ENCODE results near the gene TPGS1.

TPGS1 gene

DNA sequence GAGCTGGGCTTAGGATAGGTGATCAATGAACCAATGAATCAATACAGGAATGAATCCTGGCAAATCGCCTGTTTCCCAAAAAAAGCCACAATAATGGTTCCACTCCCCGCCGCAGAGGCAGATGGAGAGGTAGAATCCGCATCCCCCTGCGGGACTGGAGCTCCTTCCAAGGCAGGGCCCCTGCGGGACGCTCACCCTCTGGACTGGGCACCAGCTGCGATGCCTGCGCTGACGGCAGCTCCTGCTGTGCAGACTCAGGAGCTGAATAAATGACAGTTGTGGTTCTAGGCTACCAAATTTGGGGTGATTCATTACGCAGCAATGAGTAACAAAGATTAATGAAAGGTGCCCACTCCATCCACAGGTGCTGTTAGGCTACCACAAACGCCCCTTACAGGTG is 15.4 kb downstream of the TPGS1 start:
- no peak for DNase-seq

DNA sequence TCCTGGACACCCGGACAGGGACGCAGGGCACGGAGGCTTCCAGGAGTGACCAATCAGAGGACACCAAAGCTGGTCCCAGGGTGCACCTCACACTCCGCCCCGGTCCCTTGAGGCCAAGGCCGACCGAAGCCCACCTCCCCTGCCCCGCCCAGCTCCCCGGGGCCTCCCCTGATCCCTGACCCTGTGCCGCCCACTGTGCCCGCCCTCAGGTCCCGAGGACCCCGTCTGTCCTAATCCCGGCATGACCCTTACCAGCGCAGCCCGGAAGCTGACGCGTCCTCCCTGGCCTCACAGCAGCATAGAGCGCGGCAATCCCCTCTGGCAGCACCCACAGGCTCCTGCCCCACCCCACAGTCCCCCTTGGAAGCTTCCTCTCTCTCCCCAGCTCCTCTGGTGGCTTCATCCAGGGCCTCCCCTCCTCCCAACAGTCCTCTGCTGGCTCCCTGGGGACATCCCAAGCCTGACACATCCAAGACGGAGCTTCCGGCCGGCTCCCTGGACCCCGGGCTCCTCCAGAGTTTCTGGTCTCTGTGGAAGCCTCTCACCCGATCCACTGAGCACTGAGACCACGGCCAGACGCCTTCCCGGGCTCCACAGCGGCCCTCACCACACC is 16.9 kb downstream of the TPGS1 start:
- DNase-seq = no peak

DNA sequence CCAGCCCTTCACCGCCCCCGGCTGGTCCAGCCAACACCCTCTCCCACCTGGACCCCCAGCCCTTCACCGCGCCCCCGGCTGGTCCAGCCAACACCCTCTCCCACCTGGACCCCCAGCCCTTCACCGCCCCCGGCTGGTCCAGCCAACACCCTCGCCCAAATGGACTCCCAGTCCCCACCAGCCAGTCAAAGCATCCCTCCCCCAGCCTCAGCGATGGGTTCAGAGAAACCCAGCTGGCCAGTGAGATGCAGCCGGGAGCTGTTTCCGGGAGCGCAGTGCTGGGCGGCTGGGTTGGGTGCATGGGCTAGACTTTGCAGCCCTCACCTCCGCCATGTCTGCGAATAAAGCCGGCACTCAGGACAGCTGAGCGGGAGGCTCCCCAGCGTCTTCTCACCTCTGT is 17.7 kb downstream of the TPGS1 start:
- no peak for DNase-seq

- no peak for DNase-seq
These were observed 18.6 kb downstream of the TPGS1 start for GRCh38 chr19:525857-526419.

- DNase-seq = no peak
These were observed 23.1 kb downstream of the TPGS1 start for GRCh38 chr19:530134-531008.

DNA sequence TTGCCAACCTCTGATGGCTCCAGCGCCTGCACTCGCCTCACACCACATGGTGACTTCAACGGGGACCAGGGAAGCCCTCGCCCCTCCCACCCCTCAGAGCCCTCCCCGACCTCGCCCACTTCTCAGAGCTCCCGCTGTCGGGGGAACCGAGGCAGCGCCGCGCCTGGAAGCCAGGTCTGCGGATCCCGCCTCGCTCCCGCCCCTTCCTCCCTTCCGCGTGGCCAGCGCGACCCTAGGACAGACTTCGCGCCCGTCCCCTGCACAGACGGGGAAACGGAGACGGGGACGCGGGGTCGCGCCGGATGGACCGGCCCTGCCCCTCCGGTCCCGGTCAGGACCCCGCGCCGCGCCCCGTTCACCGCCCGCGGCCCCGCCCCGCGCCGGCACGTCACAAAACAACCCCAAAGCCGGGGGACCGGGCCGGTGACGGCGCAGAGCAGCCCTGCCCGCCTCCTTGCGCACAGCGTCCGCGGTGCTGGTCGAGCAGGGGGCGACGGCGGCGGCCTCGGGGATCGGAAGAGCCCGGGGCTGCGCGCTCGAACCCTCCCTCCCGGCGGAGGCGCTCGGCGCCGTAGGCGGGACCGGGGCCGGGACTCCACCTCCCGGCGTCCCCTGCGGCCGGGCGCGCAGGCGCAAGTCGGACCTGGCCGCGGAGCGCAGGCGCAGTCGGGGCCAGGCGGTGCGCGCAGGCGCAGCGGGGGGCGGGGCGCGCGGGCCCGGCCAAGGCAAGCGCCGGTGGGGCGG is 23.9 kb downstream of the TPGS1 start:
- peak; percentile 88 for DNase-seq

DNA sequence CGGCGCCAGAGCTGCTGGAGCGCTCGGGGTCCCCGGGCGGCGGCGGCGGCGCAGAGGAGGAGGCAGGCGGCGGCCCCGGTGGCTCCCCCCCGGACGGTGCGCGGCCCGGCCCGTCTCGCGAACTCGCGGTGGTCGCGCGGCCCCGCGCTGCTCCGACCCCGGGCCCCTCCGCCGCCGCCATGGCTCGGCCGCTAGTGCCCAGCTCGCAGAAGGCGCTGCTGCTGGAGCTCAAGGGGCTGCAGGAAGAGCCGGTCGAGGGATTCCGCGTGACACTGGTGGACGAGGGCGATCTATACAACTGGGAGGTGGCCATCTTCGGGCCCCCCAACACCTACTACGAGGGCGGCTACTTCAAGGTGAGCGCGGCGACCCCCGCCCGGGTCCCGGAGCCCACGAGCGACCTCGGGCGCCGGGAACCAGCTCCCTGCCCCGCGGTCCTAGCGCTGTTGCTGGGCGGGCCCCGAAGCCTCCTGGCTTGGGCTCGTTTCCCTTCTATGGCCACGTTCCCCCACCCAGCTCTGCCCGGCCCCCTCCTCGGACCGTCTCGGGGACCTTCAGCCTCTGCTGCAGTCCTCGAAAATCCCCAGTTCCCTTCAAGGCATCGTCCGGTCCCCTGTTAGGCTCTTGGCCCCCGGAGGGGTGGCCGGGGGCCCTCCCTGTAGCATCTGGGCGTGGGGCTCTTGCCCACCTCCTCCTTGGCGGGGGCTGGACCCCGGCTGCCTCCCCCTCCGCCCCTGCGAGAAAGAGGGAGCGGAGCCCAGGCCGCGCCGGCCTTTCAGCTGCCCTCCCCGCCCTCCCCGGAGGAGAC is 24.7 kb downstream of the TPGS1 start, which contains the start of gene CDC34:
CDC34 (plus strand) TSS at position 8 of the 808 bp plus-strand sequence; CDS start at position 180, 172 bp downstream.
- no peak for DNase-seq

GRCh38 chr19:532561-533363 is 25.5 kb downstream of the TPGS1 start:
- peak; percentile 35 for DNase-seq

DNA sequence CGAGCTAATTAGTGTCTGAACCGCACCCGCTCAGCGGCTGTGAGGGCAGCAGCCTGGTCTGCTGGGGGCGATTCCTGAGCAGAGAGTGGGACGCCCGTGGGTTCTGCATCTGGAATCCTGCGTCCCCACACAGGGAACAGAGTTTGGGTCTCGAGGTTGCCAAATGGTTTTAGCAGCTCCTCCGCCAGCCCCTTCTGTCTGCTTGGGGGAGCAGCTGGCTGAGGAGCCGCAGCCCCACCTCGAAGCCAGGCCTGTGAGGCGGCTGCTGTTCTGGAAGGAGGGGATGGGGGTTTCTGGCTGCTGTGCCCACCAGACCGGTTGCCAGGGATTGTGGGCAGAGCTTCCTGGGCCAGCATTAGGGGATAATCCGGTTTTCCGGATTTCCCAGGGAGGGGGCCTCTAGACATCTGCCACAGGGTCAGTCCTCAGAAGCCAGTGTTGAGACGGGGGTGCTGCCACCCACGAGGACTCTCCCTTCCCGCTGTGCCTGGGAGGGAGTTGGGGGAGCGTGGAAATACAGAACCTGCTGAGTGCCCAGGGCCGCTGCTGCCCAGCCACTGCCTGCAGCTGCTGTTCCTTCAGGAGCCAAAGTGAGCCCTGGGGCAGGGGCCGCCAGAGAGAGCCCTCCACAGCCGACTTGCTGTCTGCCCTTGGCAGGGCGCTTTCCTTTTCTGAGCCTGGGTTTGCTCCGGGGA is 26.2 kb downstream of the TPGS1 start:
- DNase-seq = no peak

- DNase-seq = no peak
These were observed 26.8 kb downstream of the TPGS1 start for GRCh38 chr19:534088-534487.

DNA sequence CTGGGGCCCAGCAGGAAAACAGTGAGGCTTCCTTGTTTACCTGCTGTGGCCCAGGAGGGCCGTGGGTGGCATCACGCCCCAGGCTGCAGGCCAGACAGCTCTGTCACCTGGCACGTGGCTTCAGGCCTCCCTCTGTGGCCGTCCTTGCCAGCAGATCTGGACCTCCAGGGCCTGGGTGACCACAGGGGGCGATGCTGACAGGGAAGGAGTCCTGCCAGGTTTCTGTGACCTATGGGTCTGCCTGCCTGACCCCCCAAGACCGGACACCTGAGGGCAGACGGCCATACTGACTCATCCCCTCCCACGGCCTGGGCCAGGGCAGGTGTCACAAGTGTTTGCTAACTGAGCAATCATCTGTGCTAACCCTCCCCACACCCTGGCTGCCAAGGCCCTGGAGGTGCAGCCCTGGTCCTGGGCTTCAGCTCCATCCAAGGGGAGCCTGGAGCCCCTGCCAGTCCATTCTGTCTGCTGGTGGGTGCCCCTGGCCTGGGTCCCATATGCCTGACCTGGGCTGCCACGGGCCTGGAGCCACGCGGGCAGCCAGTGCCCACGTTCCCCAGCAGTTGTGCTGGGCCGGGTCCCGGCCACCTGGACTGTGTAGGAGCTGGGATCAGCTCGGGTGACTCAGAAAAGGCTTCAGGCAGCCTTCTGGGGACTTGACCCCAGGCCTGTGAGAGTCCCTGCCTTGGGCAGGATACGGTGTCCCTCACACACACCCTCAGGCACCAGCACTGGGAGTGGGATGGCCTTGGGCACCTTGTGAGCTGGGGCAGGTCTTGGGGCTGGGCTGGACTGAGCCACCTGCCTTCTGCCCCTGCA is 27.9 kb downstream of the TPGS1 start:
- no peak for DNase-seq

- no peak for DNase-seq
These were observed 29.0 kb downstream of the TPGS1 start for GRCh38 chr19:536031-536880.

GRCh38 chr19:536881-537404 is 29.6 kb downstream of the TPGS1 start:
- no peak for DNase-seq

DNA sequence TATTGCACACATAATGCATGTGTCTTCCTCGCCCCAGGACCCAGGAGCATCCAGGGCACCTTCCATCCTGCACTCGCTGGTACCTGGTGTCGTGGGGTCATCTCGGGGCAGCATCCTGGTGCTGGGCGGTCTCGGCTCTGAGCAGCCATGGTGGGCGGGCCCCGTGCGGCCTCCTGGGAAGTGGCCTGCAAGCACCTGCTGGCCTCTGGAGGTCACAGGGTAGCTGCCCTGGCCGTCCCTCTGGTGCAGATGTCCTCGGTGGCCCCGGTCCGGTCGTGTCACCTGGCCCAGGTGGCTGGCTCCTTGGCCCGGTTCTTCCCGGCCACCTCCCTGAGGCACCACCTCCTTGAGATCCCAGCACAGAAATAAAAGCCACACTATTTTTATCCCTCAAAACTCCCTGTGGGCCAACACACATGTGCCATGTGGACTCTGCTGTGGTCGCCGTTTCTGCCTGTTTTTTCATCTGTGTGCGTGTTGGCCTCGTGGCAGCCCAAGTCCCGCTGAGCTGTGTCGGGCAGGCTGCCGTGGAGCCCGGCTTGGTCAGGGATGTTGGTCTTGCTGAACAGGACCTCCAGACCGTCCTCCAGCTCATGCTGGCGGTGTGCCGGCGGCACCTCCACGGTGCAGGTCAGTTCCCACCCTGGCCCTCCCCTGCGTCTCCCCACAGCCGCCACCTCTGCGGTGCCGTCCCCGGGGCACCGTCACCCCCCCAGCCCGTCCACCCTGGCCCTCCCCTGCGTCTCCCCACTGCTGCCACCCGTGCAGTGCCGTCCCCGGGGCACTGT is 31.5 kb downstream of the TPGS1 start:
- DNase-seq = no peak

DNA sequence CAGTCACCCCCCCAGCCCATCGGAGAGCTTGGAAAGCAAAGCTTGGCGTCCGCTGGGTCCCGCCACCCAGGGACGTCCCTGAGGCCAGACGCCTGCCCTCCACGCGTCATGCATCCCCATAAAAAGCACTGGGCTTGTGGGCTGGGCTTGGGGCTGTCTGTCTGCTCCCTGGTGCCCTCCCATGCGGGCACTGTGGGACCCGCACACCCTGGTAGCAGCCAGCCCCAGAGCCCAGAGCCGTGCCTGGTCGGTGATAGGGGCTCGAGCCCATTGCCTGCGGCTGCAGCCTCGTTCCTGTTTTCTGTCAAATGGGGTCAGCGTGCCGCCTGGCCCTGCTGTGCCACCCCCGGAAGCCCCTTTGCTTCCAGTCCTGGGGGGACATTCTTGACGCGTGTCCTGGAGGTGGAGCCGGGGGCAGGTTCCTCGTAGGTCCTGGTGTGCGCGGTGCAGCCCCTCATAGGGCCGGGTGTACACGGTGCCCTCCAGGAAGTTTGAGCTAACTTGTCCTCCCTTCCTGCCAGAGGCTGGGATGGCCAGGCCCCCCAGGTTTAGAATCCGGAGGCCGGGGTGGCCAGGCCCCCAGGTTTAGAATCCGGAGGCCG is 32.2 kb downstream of the TPGS1 start:
- DNase-seq = no peak

DNA sequence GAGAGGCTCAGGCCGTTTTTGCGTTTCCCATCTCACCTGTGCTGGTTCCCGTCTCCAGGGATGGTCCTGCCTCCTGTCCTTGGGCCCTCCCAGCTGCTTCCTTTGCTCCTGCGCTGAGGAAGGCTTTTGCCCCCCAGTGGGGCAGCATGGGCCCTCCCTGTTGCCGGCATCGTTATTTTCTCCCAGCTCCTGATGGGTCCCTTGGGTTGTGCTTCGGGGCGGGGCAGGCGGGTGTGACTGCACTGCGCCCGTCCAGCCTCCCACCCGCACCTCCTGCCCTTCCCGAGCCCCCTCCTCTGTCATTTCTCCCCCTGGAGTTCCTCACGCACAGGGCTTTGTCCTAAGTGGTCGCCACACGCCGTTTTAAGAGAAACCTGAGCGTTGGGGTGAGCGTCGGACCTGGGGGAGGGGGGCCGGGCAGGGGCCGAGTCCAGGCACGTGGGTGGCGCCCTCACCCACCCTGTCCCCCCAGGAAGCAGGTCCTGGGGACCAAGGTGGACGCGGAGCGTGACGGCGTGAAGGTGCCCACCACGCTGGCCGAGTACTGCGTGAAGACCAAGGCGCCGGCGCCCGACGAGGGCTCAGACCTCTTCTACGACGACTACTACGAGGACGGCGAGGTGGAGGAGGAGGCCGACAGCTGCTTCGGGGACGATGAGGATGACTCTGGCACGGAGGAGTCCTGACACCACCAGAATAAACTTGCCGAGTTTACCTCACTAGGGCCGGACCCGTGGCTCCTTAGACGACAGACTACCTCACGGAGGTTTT is 33.8 kb downstream of the TPGS1 start:
- DNase-seq = no peak

DNA sequence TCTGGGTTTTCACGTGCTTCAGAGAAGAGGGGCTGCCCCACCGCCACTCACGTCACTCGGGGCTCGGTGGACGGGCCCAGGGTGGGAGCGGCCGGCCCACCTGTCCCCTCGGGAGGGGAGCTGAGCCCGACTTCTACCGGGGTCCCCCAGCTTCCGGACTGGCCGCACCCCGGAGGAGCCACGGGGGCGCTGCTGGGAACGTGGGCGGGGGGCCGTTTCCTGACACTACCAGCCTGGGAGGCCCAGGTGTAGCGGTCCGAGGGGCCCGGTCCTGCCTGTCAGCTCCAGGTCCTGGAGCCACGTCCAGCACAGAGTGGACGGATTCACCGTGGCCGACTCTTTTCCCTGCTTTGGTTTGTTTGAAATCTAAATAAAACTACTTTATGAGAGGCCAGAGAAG is 34.4 kb downstream of the TPGS1 start:
- no peak for DNase-seq
